Memory B cell (primary cell): ENCODE data around the gene TCERG1L.

Experiments
- ATAC-seq: fragments of 150-1000 bp; cut with Tn5 transposase; 2 replicates; pipeline ENCODE4 v1.10.0; 2021; ENCODE audit warnings: low read depth, mild to moderate bottlenecking, moderate library complexity
- DNase-seq, 2 donors: peaks; one replicate each; pipeline ENCODE4 v3.0.0; 2022; ENCODE audit warnings: low spot score in 2 of 2
- H3K27ac Mint-ChIP-seq: one replicate; pipeline ENCODE4 v1.8.0; 2022; ENCODE audit warnings: mild to moderate bottlenecking, moderate library complexity, mixed read lengths
- H3K27me3 Mint-ChIP-seq: one replicate; pipeline ENCODE4 v1.8.0; 2022; ENCODE audit warnings: mixed read lengths
- H3K36me3 Mint-ChIP-seq: one replicate; pipeline ENCODE4 v1.8.0; 2022; ENCODE audit warnings: mild to moderate bottlenecking, mixed read lengths
- H3K4me1 Mint-ChIP-seq: one replicate; pipeline ENCODE4 v1.8.0; 2022; ENCODE audit warnings: mixed read lengths
- H3K4me3 Mint-ChIP-seq: one replicate; pipeline ENCODE4 v1.8.0; 2022; ENCODE audit warnings: mild to moderate bottlenecking, moderate library complexity, mixed read lengths
- H3K9me3 Mint-ChIP-seq: one replicate; pipeline ENCODE4 v1.8.0; 2022; ENCODE audit warnings: mixed read lengths

Gene TCERG1L

DNA sequence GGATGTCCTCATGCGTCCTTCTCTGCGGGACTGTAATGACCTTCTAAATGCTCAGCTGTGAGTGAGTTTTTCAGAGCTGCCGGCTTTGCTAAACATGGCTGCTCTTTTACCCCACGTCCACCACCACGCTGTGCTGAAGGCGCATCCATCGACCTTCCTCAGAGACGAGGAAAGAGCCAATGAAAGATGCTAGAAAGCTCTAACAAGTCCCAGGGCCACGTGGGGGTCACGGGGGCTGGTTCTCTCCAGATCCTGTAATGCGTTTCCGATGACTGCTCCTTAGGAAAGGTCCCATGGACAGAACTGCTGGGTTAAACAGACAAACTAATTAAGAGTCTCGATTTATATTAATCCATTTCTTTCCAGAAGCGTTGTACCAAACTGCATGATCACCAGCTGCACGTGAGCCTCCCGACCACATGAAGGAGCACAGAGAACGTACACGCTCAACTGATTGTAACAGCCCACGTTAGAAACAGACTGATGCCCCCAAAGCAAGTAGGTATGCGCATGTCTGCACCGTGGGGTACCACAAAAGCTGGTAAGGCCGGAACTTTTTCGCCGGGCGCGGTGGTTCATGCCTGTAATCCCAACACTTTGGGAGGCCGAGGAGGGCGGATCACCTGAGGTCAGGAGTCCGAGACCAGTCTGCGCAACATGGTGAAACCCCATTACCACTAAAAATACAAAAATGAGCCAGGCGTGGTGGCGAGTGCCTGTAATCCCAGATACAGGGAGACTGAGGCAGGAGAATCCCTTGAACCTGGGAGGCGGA is 109.6 kb downstream of the TCERG1L start:
- no peak overlapping the region for H3K4me3 Mint-ChIP-seq
- no peak overlapping the region for H3K27ac Mint-ChIP-seq
- no peak for ATAC-seq
- H3K36me3 Mint-ChIP-seq, result no peaks in the 10 kb centered on the region
- no peaks in the 10 kb centered on the region for H3K4me1 Mint-ChIP-seq
- peaks cover 3% of the 10 kb centered on the region for H3K27me3 Mint-ChIP-seq
- H3K9me3 Mint-ChIP-seq, result no peaks in the 10 kb centered on the region
- DNase-seq, result no peak

DNA sequence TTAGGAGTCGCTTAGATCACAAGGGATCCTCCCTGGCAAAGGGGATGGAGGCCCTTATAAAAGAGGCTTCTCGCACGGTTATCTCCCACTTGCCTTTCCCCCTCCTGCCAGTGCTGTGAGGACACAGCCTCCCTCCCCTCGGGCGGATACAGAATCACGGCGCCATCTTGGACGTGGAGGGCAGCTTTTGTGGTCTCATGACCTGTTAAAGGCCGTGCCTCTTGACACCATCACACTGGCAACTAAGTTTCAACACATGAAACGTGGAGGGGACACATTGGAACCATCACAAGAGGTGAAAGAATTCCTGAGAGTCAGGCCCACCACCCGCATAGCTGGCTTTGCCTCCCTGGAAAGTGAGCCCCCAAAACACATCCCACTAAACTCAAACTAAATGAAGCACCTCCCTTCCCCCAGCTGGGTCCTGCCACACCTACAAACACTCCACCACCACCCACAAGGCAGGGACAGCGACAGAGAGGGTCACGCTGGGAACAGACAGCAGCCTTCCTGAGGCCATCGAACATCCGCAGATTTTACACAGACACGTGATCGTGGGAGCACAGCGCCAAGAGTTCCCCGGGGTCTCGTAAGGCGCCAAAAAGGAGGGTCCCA is 110.6 kb downstream of the TCERG1L start:
- Mint-ChIP-seq H3K27ac (no peak overlapping the region), H3K4me1 (no peaks in the 10 kb centered on the region), H3K36me3 (no peaks in the 10 kb centered on the region), H3K27me3 (peaks cover 3% of the 10 kb centered on the region), H3K9me3 (no peaks in the 10 kb centered on the region), H3K4me3 (no peak overlapping the region)
- ATAC-seq (no peak), DNase-seq (no peak)

DNA sequence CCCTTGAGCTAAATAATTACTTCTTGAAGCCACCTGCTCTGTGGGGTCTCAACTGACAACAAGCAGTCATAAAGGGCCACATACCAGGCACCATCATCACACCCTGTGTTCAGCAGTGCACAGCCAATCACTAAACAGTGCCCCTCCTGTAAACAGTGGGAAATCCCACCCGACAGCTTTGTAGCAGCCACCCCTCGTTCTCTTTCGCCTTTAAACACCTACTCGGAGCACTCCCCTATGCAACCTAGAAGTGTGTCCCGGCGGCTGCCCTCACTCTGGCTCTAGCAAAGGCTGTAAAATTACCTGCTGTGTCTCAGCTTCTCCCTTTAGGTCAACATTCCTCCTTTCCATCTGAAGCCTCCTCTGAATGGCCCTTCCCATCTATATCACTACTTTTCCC is 111.9 kb downstream of the TCERG1L start:
- Mint-ChIP-seq H3K4me3 (no peak overlapping the region), H3K9me3 (no peaks in the 10 kb centered on the region), H3K4me1 (no peaks in the 10 kb centered on the region), H3K36me3 (no peaks in the 10 kb centered on the region), H3K27me3 (peaks cover 3% of the 10 kb centered on the region), H3K27ac (no peak overlapping the region)
- ATAC-seq, result no peak
- DNase-seq, result no peak

DNA sequence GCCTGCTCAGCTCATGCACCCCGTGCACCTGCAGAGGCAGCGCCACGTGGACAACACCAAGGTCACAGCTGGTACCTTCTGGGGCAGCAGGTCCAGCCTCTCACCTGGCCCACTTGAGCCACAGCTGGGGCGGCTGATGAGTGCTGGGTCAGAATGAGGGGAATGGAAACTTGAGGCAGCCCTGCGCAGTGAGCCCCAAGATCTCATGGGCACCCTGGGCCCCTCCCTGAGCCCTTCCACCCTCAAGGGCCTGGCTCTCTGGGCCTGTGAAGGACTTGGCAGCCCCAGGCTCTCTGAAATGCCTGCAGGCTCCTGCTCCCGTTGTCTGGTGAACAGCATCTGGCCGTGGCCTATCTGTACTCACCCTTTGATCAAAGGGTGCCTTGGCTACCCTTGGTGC is 112.7 kb downstream of the TCERG1L start:
- Mint-ChIP-seq H3K4me3 (no peak overlapping the region), H3K36me3 (no peaks in the 10 kb centered on the region), H3K27ac (no peak overlapping the region), H3K27me3 (peaks cover 3% of the 10 kb centered on the region), H3K9me3 (no peaks in the 10 kb centered on the region), H3K4me1 (no peaks in the 10 kb centered on the region)
- DNase-seq, result no peak
- ATAC-seq, result no peak

DNA sequence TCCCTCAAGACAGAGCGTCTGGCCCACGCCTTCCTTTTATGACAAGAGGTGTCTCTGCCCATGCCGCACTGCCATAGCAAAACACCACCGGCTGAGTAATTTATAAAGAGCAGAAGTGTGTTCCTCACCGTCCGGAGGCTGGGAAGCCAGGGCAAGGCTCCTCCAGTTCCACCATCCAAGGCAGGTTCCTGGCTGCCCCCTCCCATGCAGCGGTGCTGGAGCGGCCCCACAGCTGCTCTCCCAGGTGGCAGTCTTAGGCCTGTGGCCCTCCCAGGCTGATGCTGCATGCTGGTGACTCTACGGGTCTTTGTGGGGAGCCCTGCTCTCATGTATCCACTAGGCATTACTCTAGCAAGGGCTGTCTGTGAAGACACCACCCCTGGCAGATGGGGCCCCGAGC is 113.1 kb downstream of the TCERG1L start:
- Mint-ChIP-seq H3K4me3 (no peak overlapping the region), H3K27me3 (peaks cover 3% of the 10 kb centered on the region), H3K36me3 (no peaks in the 10 kb centered on the region), H3K27ac (no peak overlapping the region), H3K9me3 (peaks cover 1% of the 10 kb centered on the region), H3K4me1 (no peaks in the 10 kb centered on the region)
- ATAC-seq (no peak), DNase-seq (no peak)

DNA sequence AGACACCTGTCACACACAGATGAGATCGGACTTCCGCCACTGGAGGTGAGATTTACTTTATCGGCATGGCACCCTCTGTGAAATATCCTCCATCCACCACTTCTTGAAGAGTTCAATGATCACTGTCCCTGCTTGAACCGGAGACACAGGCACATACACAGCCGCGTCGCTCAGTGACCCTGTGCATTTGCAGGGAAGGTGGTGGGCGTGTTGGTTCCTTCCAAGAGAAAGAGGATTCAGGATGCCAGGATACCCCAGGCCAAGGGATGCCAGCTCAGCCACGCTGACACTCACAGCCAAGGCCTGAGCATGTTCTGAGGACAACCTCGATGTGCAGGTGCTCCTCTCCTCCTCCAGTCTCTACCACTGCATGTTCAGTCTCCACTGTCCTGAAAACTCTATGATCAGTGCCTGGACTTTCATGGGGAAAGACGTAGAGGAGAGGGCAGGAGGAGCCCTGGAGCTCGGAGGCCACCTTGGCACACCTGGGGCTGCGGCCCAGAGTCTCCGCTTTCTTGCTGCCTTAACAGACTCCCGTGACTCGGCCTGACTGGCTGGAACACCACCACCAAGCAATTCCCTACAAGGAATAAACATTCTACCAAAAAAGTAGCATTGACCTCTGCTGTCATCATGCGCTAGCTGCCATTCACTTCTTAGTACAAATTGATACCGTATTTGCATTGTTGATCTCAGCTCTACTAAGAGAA is 115.2 kb downstream of the TCERG1L start:
- H3K27me3 Mint-ChIP-seq, result peaks cover 3% of the 10 kb centered on the region
- H3K4me3 Mint-ChIP-seq, result no peak overlapping the region
- ATAC-seq (no peak), DNase-seq (no peak)
- peaks cover 9% of the 10 kb centered on the region for H3K9me3 Mint-ChIP-seq
- no peak overlapping the region for H3K27ac Mint-ChIP-seq
- H3K4me1 Mint-ChIP-seq, result no peaks in the 10 kb centered on the region
- H3K36me3 Mint-ChIP-seq, result no peaks in the 10 kb centered on the region

DNA sequence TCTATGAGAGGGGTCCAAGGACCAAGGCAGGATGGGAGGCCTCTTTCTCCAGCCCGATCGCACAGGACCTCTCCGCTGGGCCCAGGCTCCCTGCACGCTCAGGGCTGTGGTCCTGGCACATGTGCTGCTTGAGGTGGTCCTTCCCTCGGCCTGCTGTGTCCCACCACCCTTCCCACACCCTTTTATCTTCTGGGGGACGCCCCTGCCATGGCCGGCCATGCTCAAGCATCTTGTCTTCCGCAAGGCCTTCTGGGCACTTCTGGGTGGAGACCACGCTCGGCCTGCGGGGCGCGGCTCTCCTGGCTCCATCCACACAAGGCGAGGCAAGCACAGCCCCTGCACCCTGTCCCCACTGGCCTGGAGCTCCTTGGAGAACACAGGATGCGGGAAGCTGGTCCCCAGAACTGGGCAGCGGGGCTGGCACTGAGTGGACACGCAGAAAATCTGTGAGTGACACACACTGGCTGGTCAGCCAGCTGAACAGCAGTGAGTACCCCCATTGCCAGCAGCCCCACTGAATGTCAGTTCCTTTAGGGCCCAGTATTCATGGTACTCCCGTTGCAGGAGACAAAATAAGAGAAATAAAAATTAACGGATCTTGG is 115.9 kb downstream of the TCERG1L start:
- DNase-seq (no peak), ATAC-seq (no peak)
- Mint-ChIP-seq H3K27ac (no peak overlapping the region), H3K4me3 (no peak overlapping the region), H3K27me3 (peaks cover 3% of the 10 kb centered on the region), H3K4me1 (no peaks in the 10 kb centered on the region), H3K9me3 (peaks cover 10% of the 10 kb centered on the region), H3K36me3 (no peaks in the 10 kb centered on the region)

DNA sequence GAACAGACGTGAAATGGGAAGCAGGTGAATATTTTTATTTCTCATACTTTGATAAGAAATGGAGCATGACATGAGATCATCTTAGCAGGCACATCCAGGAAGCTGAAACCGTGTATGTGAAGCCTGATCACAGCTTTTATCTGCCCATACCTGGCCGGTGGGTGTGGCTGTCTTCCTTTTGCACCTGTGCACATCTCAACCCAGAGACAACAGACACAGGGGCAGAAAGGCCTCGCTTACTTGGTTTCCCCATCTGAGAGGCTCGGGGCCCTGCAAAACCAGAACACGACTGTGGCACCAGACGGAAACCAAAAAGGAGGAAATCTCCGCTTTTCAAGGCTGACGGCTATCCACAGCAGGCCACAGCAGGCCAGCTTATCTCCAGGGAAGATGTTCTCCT is 116.4 kb downstream of the TCERG1L start:
- H3K4me1 Mint-ChIP-seq, result no peaks in the 10 kb centered on the region
- peaks cover 10% of the 10 kb centered on the region for H3K9me3 Mint-ChIP-seq
- H3K27me3 Mint-ChIP-seq, result peaks cover 3% of the 10 kb centered on the region
- H3K27ac Mint-ChIP-seq, result no peak overlapping the region
- no peak for ATAC-seq
- H3K4me3 Mint-ChIP-seq, result no peak overlapping the region
- DNase-seq, result no peak
- no peaks in the 10 kb centered on the region for H3K36me3 Mint-ChIP-seq

DNA sequence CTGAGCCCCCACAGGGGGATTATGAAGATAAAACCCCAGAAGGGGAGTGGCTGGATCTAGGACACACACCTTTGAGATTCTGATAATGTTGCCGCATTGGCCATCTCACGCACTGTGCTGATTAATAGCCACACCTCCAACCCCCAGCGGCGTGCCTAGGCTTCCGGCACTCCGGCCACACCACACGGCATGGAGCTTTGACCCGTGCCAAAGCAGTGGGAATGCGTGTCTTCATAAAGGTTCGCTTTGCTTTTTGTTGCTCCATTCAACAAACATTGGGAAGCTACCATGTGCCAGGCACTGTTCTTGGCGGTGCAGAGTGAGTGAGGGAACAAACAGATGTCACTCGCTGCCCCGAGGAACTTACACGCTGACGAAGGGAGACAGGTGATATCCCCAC is 117.6 kb downstream of the TCERG1L start:
- H3K27me3 Mint-ChIP-seq, result no peaks in the 10 kb centered on the region
- peaks cover 10% of the 10 kb centered on the region for H3K9me3 Mint-ChIP-seq
- DNase-seq (no peak), ATAC-seq (no peak)
- H3K36me3 Mint-ChIP-seq, result no peaks in the 10 kb centered on the region
- no peak overlapping the region for H3K27ac Mint-ChIP-seq
- no peak overlapping the region for H3K4me3 Mint-ChIP-seq
- H3K4me1 Mint-ChIP-seq, result no peaks in the 10 kb centered on the region

DNA sequence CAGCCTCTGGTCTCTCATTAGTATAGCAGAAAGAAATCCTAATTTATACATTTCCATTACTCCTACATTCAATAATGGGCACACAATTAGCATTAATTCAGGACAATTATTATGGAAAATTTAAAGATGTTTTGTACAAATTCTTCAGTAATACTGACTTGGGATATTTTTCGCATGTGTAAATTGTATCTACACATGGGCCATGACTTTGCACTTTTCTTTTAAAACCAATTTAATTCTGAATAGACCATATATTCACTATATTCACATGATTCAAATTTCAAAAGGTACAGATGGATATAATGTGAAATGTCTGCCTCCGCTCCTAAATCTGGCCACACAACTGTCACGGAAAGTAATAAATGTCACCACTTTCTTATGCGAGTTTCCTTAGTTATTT is 123.0 kb downstream of the TCERG1L start:
- Mint-ChIP-seq H3K9me3 (peaks cover 10% of the 10 kb centered on the region), H3K4me3 (no peak overlapping the region), H3K27me3 (no peaks in the 10 kb centered on the region), H3K27ac (no peak overlapping the region), H3K36me3 (no peaks in the 10 kb centered on the region), H3K4me1 (no peaks in the 10 kb centered on the region)
- no peak for ATAC-seq
- DNase-seq, result no peak

DNA sequence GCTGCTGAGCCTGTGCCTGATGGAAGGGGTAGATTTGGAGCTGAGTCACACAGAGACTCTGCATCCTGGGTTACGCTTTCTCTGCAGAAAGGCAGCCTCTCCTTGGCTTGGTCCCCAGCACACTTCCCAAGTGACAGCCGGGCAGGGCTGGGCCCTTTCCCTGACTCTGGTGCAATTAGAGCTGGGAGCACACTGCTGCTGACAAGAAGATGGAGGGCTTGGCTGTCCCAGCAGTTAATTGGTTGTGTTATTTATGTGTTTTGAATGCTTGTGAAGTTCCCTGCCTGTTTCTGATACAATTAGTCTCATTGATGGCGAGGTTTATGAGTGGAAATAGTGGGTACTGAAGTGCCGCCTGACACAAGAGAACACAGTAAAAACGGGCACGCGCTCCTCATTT is 123.6 kb downstream of the TCERG1L start:
- no peak overlapping the region for H3K27ac Mint-ChIP-seq
- no peaks in the 10 kb centered on the region for H3K27me3 Mint-ChIP-seq
- peaks cover 10% of the 10 kb centered on the region for H3K9me3 Mint-ChIP-seq
- no peaks in the 10 kb centered on the region for H3K36me3 Mint-ChIP-seq
- no peaks in the 10 kb centered on the region for H3K4me1 Mint-ChIP-seq
- ATAC-seq, result no peak
- no peak for DNase-seq
- no peak overlapping the region for H3K4me3 Mint-ChIP-seq

DNA sequence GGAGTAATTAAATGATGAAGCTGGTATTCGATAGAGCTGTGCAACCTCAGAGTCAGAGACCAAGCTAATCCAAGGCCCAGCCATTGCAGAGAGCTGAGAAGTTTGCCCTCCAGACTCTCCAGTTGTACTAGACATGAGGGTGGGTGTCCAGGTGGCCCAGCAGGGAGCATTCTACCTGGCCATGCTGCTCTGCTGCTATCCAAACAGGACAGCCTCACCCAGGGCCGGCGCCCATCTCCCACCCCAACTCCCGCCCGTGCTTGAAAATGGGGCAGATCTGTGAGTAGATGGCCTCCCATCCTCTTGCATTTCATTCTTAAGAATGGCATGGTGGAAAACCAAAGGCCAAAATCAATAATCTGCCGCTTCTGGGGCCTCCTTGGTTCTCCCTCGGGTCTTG is 124.2 kb downstream of the TCERG1L start:
- H3K4me1 Mint-ChIP-seq, result no peaks in the 10 kb centered on the region
- ATAC-seq, result no peak

DNA sequence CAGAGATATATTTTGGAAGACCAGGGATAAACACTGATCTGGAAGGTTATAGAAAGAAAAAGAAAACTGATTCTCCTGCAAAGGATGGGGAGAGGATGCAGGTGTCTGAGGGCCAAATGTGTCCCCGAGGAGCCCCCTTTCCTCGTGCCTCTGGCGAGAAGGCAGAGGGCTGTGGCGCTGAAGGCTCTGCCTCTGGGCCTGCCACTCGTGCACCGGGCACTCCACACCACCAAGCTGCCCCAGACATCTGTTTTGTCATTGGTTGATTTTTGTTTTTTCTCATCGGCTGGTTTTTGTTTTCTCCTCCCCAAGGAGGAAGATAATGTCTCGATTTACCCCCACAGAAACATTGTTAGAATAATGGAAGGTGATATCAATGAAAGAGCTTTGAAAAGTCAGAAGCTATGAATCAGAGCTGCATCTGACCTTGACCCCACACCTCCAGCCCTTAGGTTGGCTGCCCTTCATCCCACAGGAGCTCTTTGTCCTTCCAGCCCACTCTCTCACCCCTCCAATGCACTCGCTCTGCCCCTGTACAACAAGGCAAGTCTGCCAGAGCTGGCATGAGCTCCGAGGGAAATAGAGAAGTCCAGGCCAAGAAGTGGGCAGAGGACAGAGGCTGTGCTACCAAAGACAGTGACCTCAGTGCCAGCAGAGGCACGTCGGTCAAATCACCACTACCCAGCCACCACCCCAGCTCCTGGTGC is 124.8 kb downstream of the TCERG1L start:
- Mint-ChIP-seq H3K9me3 (peaks cover 4% of the 10 kb centered on the region), H3K27ac (no peak overlapping the region), H3K4me1 (no peaks in the 10 kb centered on the region), H3K27me3 (peaks cover 3% of the 10 kb centered on the region), H3K36me3 (no peaks in the 10 kb centered on the region), H3K4me3 (no peak overlapping the region)
- ATAC-seq, result no peak
- no peak for DNase-seq

More for the DNA sequence above, 124.2 kb downstream of the TCERG1L start:
- Mint-ChIP-seq H3K27me3 (no peaks in the 10 kb centered on the region), H3K27ac (no peak overlapping the region), H3K9me3 (peaks cover 7% of the 10 kb centered on the region), H3K4me3 (no peak overlapping the region), H3K36me3 (no peaks in the 10 kb centered on the region)
- no peak for DNase-seq

DNA sequence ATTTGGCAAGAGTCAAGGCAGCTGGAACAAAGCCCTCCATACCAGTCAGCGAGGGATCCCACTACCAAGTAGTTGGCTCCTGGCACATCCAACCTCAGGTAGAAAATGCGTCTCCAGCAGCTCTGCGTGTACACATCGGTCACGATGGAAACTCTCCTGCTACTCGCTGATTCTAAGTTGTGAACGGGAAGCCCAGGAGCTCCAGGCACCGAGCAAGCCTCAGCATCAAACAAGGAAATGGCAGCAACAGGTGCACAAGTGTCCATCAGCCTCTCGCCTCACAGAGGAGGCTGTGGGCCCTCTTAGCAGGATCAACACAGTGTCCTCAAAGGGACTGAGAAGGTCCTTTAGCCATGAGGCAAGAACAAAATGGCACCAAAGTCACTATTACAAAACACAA is 127.0 kb downstream of the TCERG1L start:
- no peak overlapping the region for H3K27ac Mint-ChIP-seq
- no peaks in the 10 kb centered on the region for H3K4me1 Mint-ChIP-seq
- DNase-seq (no peak), ATAC-seq (no peak)
- peaks cover 2% of the 10 kb centered on the region for H3K9me3 Mint-ChIP-seq
- H3K4me3 Mint-ChIP-seq, result no peak overlapping the region
- peaks cover 3% of the 10 kb centered on the region for H3K27me3 Mint-ChIP-seq
- no peaks in the 10 kb centered on the region for H3K36me3 Mint-ChIP-seq
